GM21825 (cell line): ENCODE results near the gene ADIRF.
"Not testable (repeated sequence)": the region's sequence is repeated elsewhere in the genome, so short reads cannot be mapped to it uniquely, and the experiment has no call there.

Source experiments
- ATAC-seq: cut with Tn5 transposase; IDR thresholded peaks from one replicate; pipeline ENCODE4 v1.9.1; 2021; ENCODE audit warnings: mild to moderate bottlenecking, moderate library complexity; ENCODE audit not compliant: unreplicated experiment

ADIRF gene

DNA sequence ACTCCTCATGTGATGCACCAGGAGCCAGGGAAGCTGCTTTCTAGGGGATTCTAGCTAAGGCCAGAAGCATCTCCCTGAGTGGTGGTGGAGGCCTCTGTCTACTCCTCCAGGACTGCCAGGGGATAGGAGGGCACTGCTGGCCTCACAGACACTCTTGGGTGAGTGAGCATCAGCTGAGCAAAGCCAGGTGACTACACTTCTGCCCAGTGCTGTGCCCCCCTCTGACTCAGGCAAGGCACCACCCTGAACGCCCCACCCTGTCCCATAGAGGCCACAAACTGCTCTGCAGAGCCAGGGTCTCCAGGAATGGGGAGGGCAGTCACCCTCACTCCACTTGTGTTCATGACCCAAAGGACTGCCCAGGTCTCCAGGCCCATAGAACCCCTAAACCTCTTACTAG is 51.2 kb downstream of the ADIRF start:
- not testable (repeated sequence) for ATAC-seq

DNA sequence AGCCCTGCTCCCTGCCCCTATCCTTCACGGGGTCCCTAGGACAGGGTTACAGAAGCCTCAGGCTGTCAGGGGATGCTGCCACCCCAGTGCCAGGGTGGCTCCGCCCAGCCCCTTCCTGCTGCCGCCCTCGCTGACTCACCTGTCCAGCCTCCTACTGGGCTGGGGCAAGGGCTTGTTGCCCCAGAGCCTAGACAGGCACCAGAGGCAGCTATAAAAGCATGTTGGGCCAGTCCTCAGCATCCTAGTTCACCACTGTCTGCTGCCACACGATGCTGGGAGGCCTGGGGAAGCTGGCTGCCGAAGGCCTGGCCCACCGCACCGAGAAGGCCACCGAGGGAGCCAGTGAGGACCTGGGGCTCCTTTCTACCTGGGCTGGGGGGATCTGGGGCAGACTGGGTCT is 51.8 kb downstream of the ADIRF start, which contains the start of gene FAM25A:
Gene FAM25A (plus strand): TSS at position 239 of the 400 bp plus-strand sequence. CDS start 31 bp downstream, at position 270.
- ATAC-seq, result not testable (repeated sequence)
